ENCODE results near the gene KNL1.
A peak's percentile ranks its signal among the peaks of the same experiment; 100 is the strongest.

KNL1 gene

DNA sequence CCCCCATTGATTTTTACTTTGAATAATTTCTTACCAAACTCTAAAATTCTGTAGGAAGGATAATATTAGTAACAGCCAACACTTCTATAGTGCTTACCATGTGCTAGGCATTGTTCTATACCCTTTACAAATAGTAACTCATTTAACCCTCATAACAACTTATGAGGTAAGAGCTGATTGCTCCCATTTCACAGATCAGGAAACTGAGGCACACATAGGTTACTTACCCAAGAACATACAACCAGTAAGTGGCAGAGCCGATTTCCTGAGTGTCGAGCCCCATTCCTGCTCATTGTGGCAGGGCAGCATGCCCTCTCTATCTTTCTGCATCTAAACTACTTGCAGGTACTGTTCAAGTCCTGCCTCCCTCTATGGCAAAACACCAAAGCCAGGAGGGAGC lies 38.2 kb upstream of the KNL1 start (continued):
- TF ChIP-seq, protein P1, sequence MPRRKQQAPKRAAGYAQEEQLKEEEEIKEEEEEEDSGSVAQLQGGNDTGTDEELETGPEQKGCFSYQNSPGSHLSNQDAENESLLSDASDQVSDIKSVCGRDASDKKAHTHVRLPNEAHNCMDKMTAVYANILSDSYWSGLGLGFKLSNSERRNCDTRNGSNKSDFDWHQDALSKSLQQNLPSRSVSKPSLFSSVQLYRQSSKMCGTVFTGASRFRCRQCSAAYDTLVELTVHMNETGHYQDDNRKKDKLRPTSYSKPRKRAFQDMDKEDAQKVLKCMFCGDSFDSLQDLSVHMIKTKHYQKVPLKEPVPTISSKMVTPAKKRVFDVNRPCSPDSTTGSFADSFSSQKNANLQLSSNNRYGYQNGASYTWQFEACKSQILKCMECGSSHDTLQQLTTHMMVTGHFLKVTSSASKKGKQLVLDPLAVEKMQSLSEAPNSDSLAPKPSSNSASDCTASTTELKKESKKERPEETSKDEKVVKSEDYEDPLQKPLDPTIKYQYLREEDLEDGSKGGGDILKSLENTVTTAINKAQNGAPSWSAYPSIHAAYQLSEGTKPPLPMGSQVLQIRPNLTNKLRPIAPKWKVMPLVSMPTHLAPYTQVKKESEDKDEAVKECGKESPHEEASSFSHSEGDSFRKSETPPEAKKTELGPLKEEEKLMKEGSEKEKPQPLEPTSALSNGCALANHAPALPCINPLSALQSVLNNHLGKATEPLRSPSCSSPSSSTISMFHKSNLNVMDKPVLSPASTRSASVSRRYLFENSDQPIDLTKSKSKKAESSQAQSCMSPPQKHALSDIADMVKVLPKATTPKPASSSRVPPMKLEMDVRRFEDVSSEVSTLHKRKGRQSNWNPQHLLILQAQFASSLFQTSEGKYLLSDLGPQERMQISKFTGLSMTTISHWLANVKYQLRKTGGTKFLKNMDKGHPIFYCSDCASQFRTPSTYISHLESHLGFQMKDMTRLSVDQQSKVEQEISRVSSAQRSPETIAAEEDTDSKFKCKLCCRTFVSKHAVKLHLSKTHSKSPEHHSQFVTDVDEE (CRISPR knock-in tag; IDR thresholded peaks at IDR 0.05) = no peak
- TF ChIP-seq RARB (CRISPR knock-in tag; IDR thresholded peaks at IDR 0.05) = no peak

DNA sequence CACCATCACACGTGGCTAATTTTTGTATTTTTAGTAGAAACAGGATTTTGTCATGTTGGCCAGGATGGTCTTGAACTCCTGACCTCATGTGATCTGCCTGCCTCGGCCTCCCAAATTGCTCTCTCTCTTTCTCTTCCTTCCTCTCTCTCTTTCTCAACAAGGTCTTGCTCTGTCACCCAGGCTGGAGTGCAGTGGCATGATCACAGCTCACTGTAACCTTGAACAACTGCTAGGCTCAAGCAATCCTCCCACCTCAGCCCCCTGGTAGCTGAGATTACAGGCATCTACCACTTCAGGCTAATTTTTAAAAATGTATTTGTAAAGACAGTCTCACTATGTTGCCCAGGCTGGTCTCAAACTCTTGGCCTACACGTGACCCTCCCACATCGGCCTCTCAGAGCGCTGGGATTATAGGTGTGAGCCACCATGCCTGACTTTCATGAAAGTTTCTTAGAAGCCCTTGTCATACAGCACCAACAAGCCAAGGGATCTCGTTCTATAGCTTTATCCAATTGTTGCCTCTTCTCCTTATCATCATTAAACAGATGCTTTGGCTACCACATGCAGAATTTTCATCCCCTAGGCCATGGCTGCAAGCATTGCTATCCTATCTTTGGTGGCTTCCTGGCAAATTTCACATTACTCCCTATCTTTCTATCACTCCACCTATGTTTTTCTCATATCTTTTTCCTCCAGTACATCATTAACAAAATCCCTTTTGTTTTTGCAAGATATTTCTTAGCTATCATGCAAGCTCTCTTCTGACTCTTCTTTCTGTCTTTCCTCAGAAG lies 34.9 kb upstream of the KNL1 start:
- ATAC-seq = no peak
- TF ChIP-seq GLIS3 (CRISPR knock-in tag; IDR thresholded peaks at IDR 0.05) (no peak), OSR1 (CRISPR knock-in tag; IDR thresholded peaks at IDR 0.05) (no peak)

DNA sequence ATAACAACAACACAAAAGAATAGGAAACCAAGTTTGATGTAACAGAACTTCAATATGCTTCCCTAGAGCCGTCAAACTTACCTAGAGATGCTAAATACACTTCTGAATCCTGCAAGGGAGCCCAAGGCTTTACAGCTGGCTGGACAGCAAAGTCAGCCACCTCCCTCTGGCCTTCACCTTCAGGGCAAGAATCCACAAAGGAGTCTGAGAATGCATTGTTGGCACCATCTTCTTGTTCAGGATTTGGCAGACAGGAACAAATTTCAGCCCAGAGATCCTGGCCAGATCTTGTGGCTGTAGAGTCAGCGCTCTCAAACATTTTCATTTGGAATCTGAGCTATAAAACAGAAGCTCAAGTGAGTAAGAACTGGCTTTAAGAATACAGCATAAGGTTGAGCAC lies 31.4 kb upstream of the KNL1 start:
- ATAC-seq = no peak
- TF ChIP-seq, protein P2, sequence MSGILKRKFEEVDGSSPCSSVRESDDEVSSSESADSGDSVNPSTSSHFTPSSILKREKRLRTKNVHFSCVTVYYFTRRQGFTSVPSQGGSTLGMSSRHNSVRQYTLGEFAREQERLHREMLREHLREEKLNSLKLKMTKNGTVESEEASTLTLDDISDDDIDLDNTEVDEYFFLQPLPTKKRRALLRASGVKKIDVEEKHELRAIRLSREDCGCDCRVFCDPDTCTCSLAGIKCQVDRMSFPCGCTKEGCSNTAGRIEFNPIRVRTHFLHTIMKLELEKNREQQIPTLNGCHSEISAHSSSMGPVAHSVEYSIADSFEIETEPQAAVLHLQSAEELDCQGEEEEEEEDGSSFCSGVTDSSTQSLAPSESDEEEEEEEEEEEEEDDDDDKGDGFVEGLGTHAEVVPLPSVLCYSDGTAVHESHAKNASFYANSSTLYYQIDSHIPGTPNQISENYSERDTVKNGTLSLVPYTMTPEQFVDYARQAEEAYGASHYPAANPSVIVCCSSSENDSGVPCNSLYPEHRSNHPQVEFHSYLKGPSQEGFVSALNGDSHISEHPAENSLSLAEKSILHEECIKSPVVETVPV (CRISPR knock-in tag; IDR thresholded peaks at IDR 0.05) = no peak
- TF ChIP-seq SNAI2 (CRISPR knock-in tag; IDR thresholded peaks at IDR 0.05) = no peak
- TF ChIP-seq ISL1 (CRISPR knock-in tag; IDR thresholded peaks at IDR 0.05) = no peak
- TF ChIP-seq CSDC2 (CRISPR knock-in tag; IDR thresholded peaks at IDR 0.05) = no peak
- TF ChIP-seq ZNF70 (CRISPR knock-in tag; IDR thresholded peaks at IDR 0.05) = no peak
- TF ChIP-seq, protein P3, sequence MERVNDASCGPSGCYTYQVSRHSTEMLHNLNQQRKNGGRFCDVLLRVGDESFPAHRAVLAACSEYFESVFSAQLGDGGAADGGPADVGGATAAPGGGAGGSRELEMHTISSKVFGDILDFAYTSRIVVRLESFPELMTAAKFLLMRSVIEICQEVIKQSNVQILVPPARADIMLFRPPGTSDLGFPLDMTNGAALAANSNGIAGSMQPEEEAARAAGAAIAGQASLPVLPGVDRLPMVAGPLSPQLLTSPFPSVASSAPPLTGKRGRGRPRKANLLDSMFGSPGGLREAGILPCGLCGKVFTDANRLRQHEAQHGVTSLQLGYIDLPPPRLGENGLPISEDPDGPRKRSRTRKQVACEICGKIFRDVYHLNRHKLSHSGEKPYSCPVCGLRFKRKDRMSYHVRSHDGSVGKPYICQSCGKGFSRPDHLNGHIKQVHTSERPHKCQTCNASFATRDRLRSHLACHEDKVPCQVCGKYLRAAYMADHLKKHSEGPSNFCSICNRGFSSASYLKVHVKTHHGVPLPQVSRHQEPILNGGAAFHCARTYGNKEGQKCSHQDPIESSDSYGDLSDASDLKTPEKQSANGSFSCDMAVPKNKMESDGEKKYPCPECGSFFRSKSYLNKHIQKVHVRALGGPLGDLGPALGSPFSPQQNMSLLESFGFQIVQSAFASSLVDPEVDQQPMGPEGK (CRISPR knock-in tag; IDR thresholded peaks at IDR 0.05; ENCODE audit: borderline replicate concordance) = no peak
- TF ChIP-seq GLIS3 (CRISPR knock-in tag; IDR thresholded peaks at IDR 0.05) = no peak
- TF ChIP-seq ZNF8 (CRISPR knock-in tag; IDR thresholded peaks at IDR 0.05) = no peak
- no peak for TF ChIP-seq ZC3H10 (CRISPR knock-in tag; IDR thresholded peaks at IDR 0.05)
- no peak for TF ChIP-seq ARNTL (CRISPR knock-in tag; IDR thresholded peaks at IDR 0.05; ENCODE audit: borderline replicate concordance, low read depth)
- no peak for TF ChIP-seq ESRRG (CRISPR knock-in tag; IDR thresholded peaks at IDR 0.05)

DNA sequence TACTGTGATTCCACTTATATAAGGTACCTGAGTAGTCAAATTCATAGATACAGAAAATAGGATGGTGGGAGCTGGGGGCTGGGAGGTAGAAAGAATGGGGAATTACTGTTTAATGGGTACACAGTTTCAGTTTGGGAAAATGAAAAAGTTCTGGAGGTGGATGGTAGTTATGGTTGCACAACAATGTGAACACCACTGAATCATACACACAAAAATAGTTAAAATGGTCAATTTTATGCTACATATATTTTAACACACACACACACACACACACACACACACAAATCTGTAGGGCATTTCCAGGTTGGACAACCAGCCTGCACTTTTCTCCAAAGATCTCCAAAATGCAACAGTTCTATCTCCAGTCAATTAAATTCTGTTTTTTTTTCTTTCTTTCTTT lies 30.6 kb upstream of the KNL1 start:
- no peak for ATAC-seq
- TF ChIP-seq ZNF70 (CRISPR knock-in tag; IDR thresholded peaks at IDR 0.05) = no peak

DNA sequence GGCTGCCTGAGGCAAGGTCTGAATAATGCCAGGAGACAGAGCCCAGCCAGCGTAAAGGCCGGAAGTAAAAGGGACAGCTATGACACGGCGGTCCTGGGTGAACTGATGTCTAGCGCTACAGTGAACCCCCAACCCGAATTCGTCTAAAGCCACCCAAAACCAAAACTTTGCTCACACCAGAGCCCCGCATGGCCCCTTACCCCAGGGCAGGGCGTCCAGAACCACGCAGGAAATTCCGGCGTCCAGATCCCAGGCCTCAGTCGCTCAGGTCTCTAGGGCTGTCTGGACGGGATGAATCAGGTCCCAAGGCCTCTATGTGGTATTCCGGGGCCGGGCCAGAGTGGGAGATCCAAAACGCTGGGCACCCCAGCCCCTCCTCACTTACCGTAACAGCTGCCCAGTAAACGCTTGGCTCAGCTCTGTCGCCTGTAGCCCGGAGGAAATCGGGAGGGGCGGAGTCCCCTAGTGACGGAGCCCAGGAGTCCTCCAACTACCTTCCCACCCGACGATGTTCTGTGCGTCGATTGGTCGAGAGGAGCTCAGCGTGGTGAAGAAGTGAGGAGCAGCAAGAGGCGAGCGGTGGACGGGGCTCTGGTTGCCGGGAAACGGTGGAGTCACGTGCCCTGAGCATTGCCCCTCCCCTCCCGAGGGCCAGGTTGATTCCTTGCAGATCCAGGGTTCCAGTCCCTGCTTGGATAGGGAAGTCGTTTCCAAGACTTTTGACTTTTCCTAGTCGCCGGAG lies 29.3 kb upstream of the KNL1 start, which contains the start of gene CCDC32:
TSS of gene CCDC32 (minus strand) at position 452 of the 742 bp plus-strand sequence. CDS start 2,027 bp downstream, outside the sequence.
- TF ChIP-seq PPARA (CRISPR knock-in tag; IDR thresholded peaks at IDR 0.05; ENCODE audit: borderline replicate concordance) = no peak
- no peak for TF ChIP-seq GLIS3 (CRISPR knock-in tag; IDR thresholded peaks at IDR 0.05)
- no peak for TF ChIP-seq ZNF565 (CRISPR knock-in tag; conservative IDR thresholded peaks at IDR 0.05; ENCODE audit: low read depth)
- TF ChIP-seq, protein P4, sequence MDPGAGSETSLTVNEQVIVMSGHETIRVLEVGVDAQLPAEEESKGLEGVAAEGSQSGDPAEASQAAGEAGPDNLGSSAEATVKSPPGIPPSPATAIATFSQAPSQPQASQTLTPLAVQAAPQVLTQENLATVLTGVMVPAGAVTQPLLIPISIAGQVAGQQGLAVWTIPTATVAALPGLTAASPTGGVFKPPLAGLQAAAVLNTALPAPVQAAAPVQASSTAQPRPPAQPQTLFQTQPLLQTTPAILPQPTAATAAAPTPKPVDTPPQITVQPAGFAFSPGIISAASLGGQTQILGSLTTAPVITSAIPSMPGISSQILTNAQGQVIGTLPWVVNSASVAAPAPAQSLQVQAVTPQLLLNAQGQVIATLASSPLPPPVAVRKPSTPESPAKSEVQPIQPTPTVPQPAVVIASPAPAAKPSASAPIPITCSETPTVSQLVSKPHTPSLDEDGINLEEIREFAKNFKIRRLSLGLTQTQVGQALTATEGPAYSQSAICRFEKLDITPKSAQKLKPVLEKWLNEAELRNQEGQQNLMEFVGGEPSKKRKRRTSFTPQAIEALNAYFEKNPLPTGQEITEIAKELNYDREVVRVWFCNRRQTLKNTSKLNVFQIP (CRISPR knock-in tag; IDR thresholded peaks at IDR 0.05; ENCODE audit: borderline replicate concordance, low read depth) = no peak
- TF ChIP-seq TOX (CRISPR knock-in tag; IDR thresholded peaks at IDR 0.05; ENCODE audit: borderline replicate concordance) = no peak
- TF ChIP-seq, protein P1 (CRISPR knock-in tag; IDR thresholded peaks at IDR 0.05) = no peak
- TF ChIP-seq, protein P5, sequence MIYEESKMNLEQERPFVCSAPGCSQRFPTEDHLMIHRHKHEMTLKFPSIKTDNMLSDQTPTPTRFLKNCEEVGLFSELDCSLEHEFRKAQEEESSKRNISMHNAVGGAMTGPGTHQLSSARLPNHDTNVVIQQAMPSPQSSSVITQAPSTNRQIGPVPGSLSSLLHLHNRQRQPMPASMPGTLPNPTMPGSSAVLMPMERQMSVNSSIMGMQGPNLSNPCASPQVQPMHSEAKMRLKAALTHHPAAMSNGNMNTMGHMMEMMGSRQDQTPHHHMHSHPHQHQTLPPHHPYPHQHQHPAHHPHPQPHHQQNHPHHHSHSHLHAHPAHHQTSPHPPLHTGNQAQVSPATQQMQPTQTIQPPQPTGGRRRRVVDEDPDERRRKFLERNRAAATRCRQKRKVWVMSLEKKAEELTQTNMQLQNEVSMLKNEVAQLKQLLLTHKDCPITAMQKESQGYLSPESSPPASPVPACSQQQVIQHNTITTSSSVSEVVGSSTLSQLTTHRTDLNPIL (CRISPR knock-in tag; IDR thresholded peaks at IDR 0.05; ENCODE audit: low read depth) = no peak
- no peak for TF ChIP-seq ESRRG (CRISPR knock-in tag; IDR thresholded peaks at IDR 0.05)
- peak; percentile 97 for ATAC-seq

Data from SK-N-SH treated with all-trans-retinoic acid at 6 μM for 48 hours (cell line).